Activated naive CD4-positive, alpha-beta T cell treated with anti-CD3 and anti-CD28 coated beads for 36 hours (primary cell): ENCODE measurements around the gene MYO1D. TPM values are rescaled to one million over a fixed set of nuclear protein-coding genes. Genes with fewer than 3 reads are reported as not detected.

Experiments used
- CTCF ChIA-PET: fragments of 350-600 bp; sonication (Branson Sonifier 250); formaldehyde crosslinking; loops from one replicate; lab custom pipeline; 2021; ENCODE audit warnings: antibody characterized with exemption; lab: Charles Lee
- DNase-seq: peaks from one replicate; pipeline ENCODE4 v3.0.0-alpha.2; 2020
- H3K27ac Mint-ChIP-seq: one replicate; pipeline ENCODE4 v1.8.0; 2021; ENCODE audit warnings: mild to moderate bottlenecking, mixed read lengths
- H3K27me3 Mint-ChIP-seq: one replicate; pipeline ENCODE4 v1.8.0; 2021; ENCODE audit warnings: low read depth, mixed read lengths
- H3K36me3 Mint-ChIP-seq: one replicate; pipeline ENCODE4 v1.8.0; 2021; ENCODE audit warnings: low read depth, mixed read lengths
- H3K4me1 Mint-ChIP-seq: one replicate; pipeline ENCODE4 v1.8.0; 2021; ENCODE audit warnings: low read depth, mixed read lengths
- H3K4me3 Mint-ChIP-seq: one replicate; pipeline ENCODE4 v1.8.0; 2021; ENCODE audit warnings: mild to moderate bottlenecking, moderate library complexity, mixed read lengths
- H3K9me3 Mint-ChIP-seq: one replicate; pipeline ENCODE4 v1.8.0; 2021; ENCODE audit warnings: mixed read lengths
- intact Hi-C: fragments of 100-400 bp; cut with micrococcal nuclease; formaldehyde crosslinking; loops from one replicate; pipeline ENCODE4 v1.15.1; 2023
- total RNA-seq, 2 experiments: library from RNA; stranded (reverse); gene quantifications; one replicate each; pipeline ENCODE4 v1.2.3, GENCODE V29; 2021

Gene MYO1D
- total RNA-seq, 2 experiments from 2014 or later, result 6.7 to 8.3 TPM

- Mint-ChIP-seq H3K9me3 (no peaks in the 10 kb centered on the region), H3K27ac (peak overlapping the region; percentile 89), H3K27me3 (no peaks in the 10 kb centered on the region), H3K4me1 (peaks cover 60% of the 10 kb centered on the region), H3K36me3 (peaks cover 44% of the 10 kb centered on the region), H3K4me3 (peak overlapping the region; percentile 90)
- intact Hi-C loops, result loop anchor here (1.0 to 2.0 kb wide), 2 partner anchors 14 to 45 kb away; partner anchors contain the start of gene PSMD11
- CTCF ChIA-PET, result interaction anchor here (0.6 to 4.3 kb wide), 14 partner anchors 9 to 388 kb away, joined by 3 to 22 read pairs (median 4); partner anchors contain the start of genes MYO1D and PSMD11
- no peak for DNase-seq
These were observed 387.4 kb downstream of the MYO1D start for GRCh38 chr17:32489320-32490100.

- DNase-seq, result no peak
- CTCF ChIA-PET, result interaction anchor here (0.8 to 4.3 kb wide), 11 partner anchors 10 to 388 kb away, joined by 3 to 22 read pairs (median 4); partner anchors contain the start of genes MYO1D and PSMD11
- H3K9me3 Mint-ChIP-seq, result no peaks in the 10 kb centered on the region
- intact Hi-C loops, result loop anchor here (2.0 kb wide), 1 partner anchor 44 kb away; the partner anchor contains the start of gene PSMD11
- peaks cover 62% of the 10 kb centered on the region for H3K4me1 Mint-ChIP-seq
- peak overlapping the region; percentile 90 for H3K4me3 Mint-ChIP-seq
- no peaks in the 10 kb centered on the region for H3K27me3 Mint-ChIP-seq
- peak overlapping the region; percentile 89 for H3K27ac Mint-ChIP-seq
- H3K36me3 Mint-ChIP-seq, result peaks cover 44% of the 10 kb centered on the region
These were observed 388.2 kb downstream of the MYO1D start for GRCh38 chr17:32488604-32489180.

GRCh38 chr17:32488177-32488542 is 388.8 kb downstream of the MYO1D start:
- H3K4me1 Mint-ChIP-seq, result peaks cover 61% of the 10 kb centered on the region
- no peaks in the 10 kb centered on the region for H3K27me3 Mint-ChIP-seq
- CTCF ChIA-PET, result interaction anchor here (0.8 to 4.3 kb wide), 11 partner anchors 17 to 389 kb away, joined by 3 to 22 read pairs (median 5); partner anchors contain the start of genes MYO1D and PSMD11
- intact Hi-C loops, result loop anchor here (2.0 kb wide), 1 partner anchor 43 kb away; the partner anchor contains the start of gene PSMD11
- H3K36me3 Mint-ChIP-seq, result peaks cover 44% of the 10 kb centered on the region
- H3K27ac Mint-ChIP-seq, result peak overlapping the region; percentile 89
- peak overlapping the region; percentile 90 for H3K4me3 Mint-ChIP-seq
- DNase-seq, result no peak
- H3K9me3 Mint-ChIP-seq, result no peaks in the 10 kb centered on the region

- peak; percentile 58 for DNase-seq
- peaks cover 57% of the 10 kb centered on the region for H3K4me1 Mint-ChIP-seq
- intact Hi-C loops, result loop anchor here (1.0 to 2.0 kb wide), 2 partner anchors 43 to 122 kb away; partner anchors contain the start of gene PSMD11
- peaks cover 44% of the 10 kb centered on the region for H3K36me3 Mint-ChIP-seq
- H3K27me3 Mint-ChIP-seq, result no peaks in the 10 kb centered on the region
- H3K9me3 Mint-ChIP-seq, result no peaks in the 10 kb centered on the region
- peak overlapping the region; percentile 90 for H3K4me3 Mint-ChIP-seq
- H3K27ac Mint-ChIP-seq, result peak overlapping the region; percentile 89
- CTCF ChIA-PET, result interaction anchor here (0.8 to 4.3 kb wide), 14 partner anchors 17 to 389 kb away, joined by 3 to 22 read pairs (median 4); partner anchors contain the start of genes MYO1D and PSMD11
These were observed 389.3 kb downstream of the MYO1D start for GRCh38 chr17:32487473-32488176.

GRCh38 chr17:32486701-32487472 is 390.0 kb downstream of the MYO1D start, which contains the start of gene CDK5R1:
TSS of gene CDK5R1 (plus strand) at chr17:32486993. CDS start at chr17:32487621, 628 bp downstream.
- CTCF ChIA-PET, result interaction anchor here (1.0 to 4.3 kb wide), 11 partner anchors 18 to 268 kb away, joined by 3 to 22 read pairs (median 5); partner anchors contain the start of gene PSMD11
- intact Hi-C loops, result loop anchor here (1.0 kb wide), 1 partner anchor 122 kb away; no protein-coding TSS in a partner anchor
- Mint-ChIP-seq H3K27ac (peak within 1 kb of the TSS; percentile 89), H3K9me3 (no peaks in the 10 kb centered on the region), H3K4me3 (peak within 1 kb of the TSS; percentile 90), H3K36me3 (peaks cover 41% of the 10 kb centered on the region), H3K27me3 (no peaks in the 10 kb centered on the region), H3K4me1 (peaks cover 54% of the 10 kb centered on the region)
- DNase-seq, result peak; percentile 78

GRCh38 chr17:32486111-32486700 is 390.7 kb downstream of the MYO1D start:
- peaks cover 47% of the 10 kb centered on the region for H3K4me1 Mint-ChIP-seq
- no peak overlapping the region for H3K27ac Mint-ChIP-seq
- CTCF ChIA-PET, result interaction anchor here (1.0 to 5.2 kb wide), 5 partner anchors 23 to 52 kb away, joined by 3 to 48 read pairs (median 15); partner anchors contain the start of gene PSMD11
- peak overlapping the region; percentile 45 for H3K4me3 Mint-ChIP-seq
- no peaks in the 10 kb centered on the region for H3K9me3 Mint-ChIP-seq
- DNase-seq, result peak; percentile 70
- H3K27me3 Mint-ChIP-seq, result no peaks in the 10 kb centered on the region
- H3K36me3 Mint-ChIP-seq, result peaks cover 38% of the 10 kb centered on the region
- intact Hi-C loops, result no loop called here

GRCh38 chr17:32485261-32486110 is 391.4 kb downstream of the MYO1D start:
- H3K9me3 Mint-ChIP-seq, result no peaks in the 10 kb centered on the region
- CTCF ChIA-PET, result interaction anchor here (0.9 to 5.2 kb wide), 7 partner anchors 22 to 174 kb away, joined by 3 to 48 read pairs (median 9); partner anchors contain the start of gene PSMD11
- peak overlapping the region; percentile 45 for H3K4me3 Mint-ChIP-seq
- no peaks in the 10 kb centered on the region for H3K27me3 Mint-ChIP-seq
- H3K36me3 Mint-ChIP-seq, result peaks cover 37% of the 10 kb centered on the region
- intact Hi-C loops, result no loop called here
- H3K4me1 Mint-ChIP-seq, result peaks cover 41% of the 10 kb centered on the region
- H3K27ac Mint-ChIP-seq, result no peak overlapping the region
- no peak for DNase-seq

- H3K27ac Mint-ChIP-seq, result peak overlapping the region; percentile 66
- H3K36me3 Mint-ChIP-seq, result peaks cover 34% of the 10 kb centered on the region
These were observed 392.3 kb downstream of the MYO1D start for GRCh38 chr17:32484628-32485027.

GRCh38 chr17:32484041-32484461 is 392.9 kb downstream of the MYO1D start:
- CTCF ChIA-PET, result interaction anchor here (0.5 to 5.2 kb wide), 29 partner anchors 11 to 445 kb away, joined by 3 to 48 read pairs (median 4); partner anchors contain the start of genes MYO1D and PSMD11
- H3K27me3 Mint-ChIP-seq, result no peaks in the 10 kb centered on the region
- no peak overlapping the region for H3K4me3 Mint-ChIP-seq
- H3K27ac Mint-ChIP-seq, result peak overlapping the region; percentile 80
- DNase-seq, result no peak
- H3K36me3 Mint-ChIP-seq, result peaks cover 33% of the 10 kb centered on the region
- intact Hi-C loops, result loop anchor here (5.0 kb wide), 1 partner anchor 288 kb away; no protein-coding TSS in a partner anchor
- no peaks in the 10 kb centered on the region for H3K9me3 Mint-ChIP-seq
- H3K4me1 Mint-ChIP-seq, result peaks cover 29% of the 10 kb centered on the region

More at GRCh38 chr17:32484628-32485027, 392.3 kb downstream of the MYO1D start:
- DNase-seq, result no peak
- H3K4me1 Mint-ChIP-seq, result peaks cover 35% of the 10 kb centered on the region
- H3K4me3 Mint-ChIP-seq, result no peak overlapping the region
- intact Hi-C loops, result loop anchor here (5.0 kb wide), 1 partner anchor 288 kb away; no protein-coding TSS in a partner anchor
- CTCF ChIA-PET, result interaction anchor here (0.8 to 5.2 kb wide), 20 partner anchors 16 to 392 kb away, joined by 3 to 48 read pairs (median 4); partner anchors contain the start of genes MYO1D and PSMD11
- H3K9me3 Mint-ChIP-seq, result no peaks in the 10 kb centered on the region
- H3K27me3 Mint-ChIP-seq, result no peaks in the 10 kb centered on the region
